Heart right ventricle (tissue), 16 donors: ENCODE data around the gene GATAD2B. TPM values are rescaled to one million over a fixed set of nuclear protein-coding genes. Genes with fewer than 3 reads are reported as not detected.

Experiments
- ATAC-seq, 8 donors: fragments of 200-7000 bp; cut with Tn5 transposase; one replicate each; pipeline ENCODE4 v1.9.1; 2020; ENCODE audit warnings: mild to moderate bottlenecking in 8 of 8, moderate library complexity in 8 of 8, moderate number of reproducible peaks in 1 of 8
- DNase-seq, 2 donors: peaks; one replicate each; pipeline ENCODE4 v3.0.0-alpha.2; 2020
- H3K27ac ChIP-seq, 10 donors: fragments of 200-600 bp; sonication (generic) in 2 of 10; one replicate each; pipeline versions ENCODE4 v1.5.0 to v1.8.0; 2020 to 2022; ENCODE audit warnings: mild to moderate bottlenecking in 3 of 10
- H3K27me3 ChIP-seq, 7 donors: fragments of 200-600 bp; one replicate each; pipeline ENCODE4 v1.8.0; 2021 to 2022; ENCODE audit warnings: mild to moderate bottlenecking in 2 of 7
- H3K36me3 ChIP-seq, 9 donors: fragments of 200-600 bp; sonication (generic) in 1 of 9; one replicate each; pipeline versions ENCODE4 v1.5.0 to v1.8.0; 2020 to 2022; ENCODE audit warnings: mild to moderate bottlenecking in 2 of 9
- H3K4me1 ChIP-seq, 9 donors: fragments of 200-600 bp; sonication (generic) in 1 of 9; one replicate each; pipeline versions ENCODE4 v1.5.0 to v1.8.0; 2020 to 2022; ENCODE audit warnings: mild to moderate bottlenecking in 4 of 9
- H3K4me3 ChIP-seq, 10 donors: fragments of 200-600 bp; sonication (generic) in 2 of 10; one replicate each; pipeline versions ENCODE4 v1.5.0 to v1.8.0; 2020 to 2022; ENCODE audit warnings: mild to moderate bottlenecking in 7 of 10, moderate library complexity in 2 of 10
- H3K9me3 ChIP-seq, 11 donors: fragments of 200-600 bp in 10 of 11; sonication (generic) in 2 of 11; one replicate each; pipeline versions ENCODE4 v1.5.0 to v1.8.0; 2013 to 2022; ENCODE audit warnings: mild to moderate bottlenecking in 2 of 11, control low read depth in 1 of 11, moderate library complexity in 1 of 11
- WGBS, 2 donors: extraction: QIAGEN DNeasy Blood & Tissue Kit; methylation state at CpG; one replicate each; pipeline ENCODE4 v1.1.7; 2013; ENCODE audit warnings: inconsistent platforms in 1 of 2; 5-methylcytosine and 5-hydroxymethylcytosine counted together
- intact Hi-C, 10 donors: fragments of 100-400 bp; cut with DNase I; formaldehyde crosslinking; loops; one replicate each; pipeline versions ENCODE4 v1.11.1 to v1.14.2; 2022
- polyA plus RNA-seq, 2 donors: library from polyadenylated mRNA; stranded (reverse); fragments of 200-250 nt; gene quantifications; one replicate each; pipeline ENCODE4 v1.2.3, GENCODE V29; 2013
- total RNA-seq, 10 donors: library from RNA; stranded (reverse); fragmentation: NEBNext Ultra II Directional in 3 of 10; extraction: Animal tissue kit (Norgen Biotek cat#: 25700) in 3 of 10; gene quantifications; one replicate each; pipeline versions ENCODE4 v1.2.1 to v1.2.4, GENCODE V29; 2021 to 2023
- TF ChIP-seq, protein P1 (sequence below), 9 donors: fragments of 200-600 bp; sonication (generic) in 2 of 9; IDR thresholded peaks; one replicate each; pipeline versions ENCODE4 v1.5.0 to v1.8.0; 2021 to 2022; ENCODE audit warnings: antibody characterized with exemption in 9 of 9, mild to moderate bottlenecking in 5 of 9, moderate library complexity in 1 of 9
- donor health status: Arrhythmogenic right ventricular cardiomyopathy.
- donor health status: ischemic (EF 13 %, LVEDD 7.1; RV severe dilation, severe dysfunction).
- donor health status: healthy with polysubstance abuse.
- donor health status: DM: no; HTN: yes; CAD: no.
- donor health status: DM: no; HTN: no; CAD: no.
- donor health status: ischemic (EF 25% LVEDD 6.9; RV normal size, moderate dysfunction).
- donor health status: ischemic (EF 25% LVEDD 5.7; RV mildly dilated, moderate dysfunction).
- donor health status: healthy.
- donor health status: DM: yes; HTN: yes; CAD: no.
- donor health status: Ischemic cardiomyopathy.
- donor health status: ischemic (EF 35%, LVEDD 5.7; RV mildly dilated, moderate dysfunction).
- donor health status: nonischemic (EF 11% LVEDD 7.7; RV severe dilation, severe dysfunction).
- donor health status: DM: yes; HTN: yes; CAD: no.
- donor health status: PGD.
- donor health status: ischemic (EF 29% LVEDD 5.4; RV normal size, mild dysfunction).
- donor health status: nonischemic (EF 23%, LVEDD 6.1; RV moderate dilation, normal function).

GATAD2B gene
- total and polyA plus RNA-seq, 12 donors: 3.9 to 52.6 (median 41.9) TPM

DNA sequence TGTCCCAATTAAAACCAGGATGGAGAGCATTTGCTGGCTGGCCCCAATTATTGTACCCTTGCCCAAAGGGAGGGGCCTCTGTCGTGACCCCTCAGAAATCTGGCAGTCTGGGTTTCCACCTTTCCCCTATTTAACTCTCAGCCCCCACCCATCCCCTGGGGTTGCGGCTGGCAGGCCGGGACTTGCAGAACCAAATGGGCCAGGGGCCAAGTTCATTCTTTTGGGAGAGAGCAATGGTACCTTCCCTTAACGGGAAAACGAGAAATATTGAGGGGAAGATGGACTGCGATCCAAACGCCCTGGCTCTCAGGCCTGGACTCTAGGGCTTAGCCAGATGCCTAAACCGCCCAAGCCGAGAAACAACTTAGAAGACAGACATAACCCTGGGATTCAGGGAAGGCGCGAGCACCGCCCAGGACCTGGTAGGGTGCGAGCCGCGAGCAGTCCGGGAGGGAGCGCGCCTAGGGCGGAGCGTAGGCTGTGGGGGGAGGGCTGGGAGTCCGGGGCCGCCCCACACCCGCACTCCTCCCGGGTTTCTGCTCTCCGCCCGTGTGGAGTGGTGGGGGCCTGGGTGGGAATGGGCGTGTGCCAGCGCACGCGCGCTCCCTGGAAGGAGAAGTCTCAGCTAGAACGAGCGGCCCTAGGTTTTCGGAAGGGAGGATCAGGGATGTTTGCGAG lies 147.9 kb downstream of the GATAD2B start, which contains the start of gene SLC27A3:
TSS of gene SLC27A3 (plus strand) at position 628 of the 678 bp plus-strand sequence. CDS start 91 bp downstream, outside the sequence.
- DNase-seq: peak; percentile 83
- H3K27me3 ChIP-seq: no peaks in the 10 kb centered on the region
- TF ChIP-seq, protein P1, sequence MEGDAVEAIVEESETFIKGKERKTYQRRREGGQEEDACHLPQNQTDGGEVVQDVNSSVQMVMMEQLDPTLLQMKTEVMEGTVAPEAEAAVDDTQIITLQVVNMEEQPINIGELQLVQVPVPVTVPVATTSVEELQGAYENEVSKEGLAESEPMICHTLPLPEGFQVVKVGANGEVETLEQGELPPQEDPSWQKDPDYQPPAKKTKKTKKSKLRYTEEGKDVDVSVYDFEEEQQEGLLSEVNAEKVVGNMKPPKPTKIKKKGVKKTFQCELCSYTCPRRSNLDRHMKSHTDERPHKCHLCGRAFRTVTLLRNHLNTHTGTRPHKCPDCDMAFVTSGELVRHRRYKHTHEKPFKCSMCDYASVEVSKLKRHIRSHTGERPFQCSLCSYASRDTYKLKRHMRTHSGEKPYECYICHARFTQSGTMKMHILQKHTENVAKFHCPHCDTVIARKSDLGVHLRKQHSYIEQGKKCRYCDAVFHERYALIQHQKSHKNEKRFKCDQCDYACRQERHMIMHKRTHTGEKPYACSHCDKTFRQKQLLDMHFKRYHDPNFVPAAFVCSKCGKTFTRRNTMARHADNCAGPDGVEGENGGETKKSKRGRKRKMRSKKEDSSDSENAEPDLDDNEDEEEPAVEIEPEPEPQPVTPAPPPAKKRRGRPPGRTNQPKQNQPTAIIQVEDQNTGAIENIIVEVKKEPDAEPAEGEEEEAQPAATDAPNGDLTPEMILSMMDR (IDR thresholded peaks at IDR 0.05): no peak
- H3K36me3 ChIP-seq: peaks cover 0 to 54% (median 10%) of the 10 kb centered on the region in 9 donors
- no peaks in the 10 kb centered on the region for H3K9me3 ChIP-seq
- WGBS, 2 donors: 2 to 3% methylated on average over 35 of the region's 35 CpGs
- H3K4me3 ChIP-seq: peak within 1 kb of the TSS; percentile 54 to 94 (median 85)
- intact Hi-C loops: loop anchor here in 7 of 10 donors (2.0 to 5.0 kb wide), 4 partner anchors 20 to 263 kb away; partner anchors contain the start of gene NPR1 (in 6 of the 7)
- H3K4me1 ChIP-seq: peaks cover 27 to 92% (median 75%) of the 10 kb centered on the region in 9 donors
- peak within 1 kb of the TSS; percentile 72 to 92 (median 86) for H3K27ac ChIP-seq
- peak; percentile 76 to 86 (median 82) for ATAC-seq

DNA sequence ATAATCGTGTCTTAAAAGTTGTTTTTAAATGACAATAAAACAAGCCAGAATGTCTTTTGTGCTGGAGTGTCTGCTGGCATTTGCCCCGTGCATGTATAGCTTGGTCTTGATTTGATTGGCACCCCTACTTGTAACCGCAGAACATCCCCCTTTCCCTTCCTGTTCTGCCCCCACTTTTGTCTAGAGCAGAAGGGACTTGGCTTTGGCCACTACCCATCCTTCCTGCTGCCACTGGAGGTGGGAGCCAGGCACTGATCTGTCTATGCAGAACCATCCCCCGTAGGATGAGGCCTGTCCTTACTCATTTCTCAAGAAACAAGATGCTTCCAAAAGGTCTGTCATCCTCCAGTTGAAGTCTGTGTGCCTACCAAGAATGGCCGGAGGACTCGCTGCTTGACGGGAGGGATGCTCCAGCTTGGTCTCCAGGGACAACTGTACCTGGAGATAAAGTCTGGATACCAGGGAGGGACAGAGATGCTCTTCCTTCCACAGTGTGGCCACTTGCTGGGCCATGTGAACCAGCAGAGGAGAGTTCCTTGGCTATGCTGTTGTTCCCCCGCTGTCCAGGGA lies 148.7 kb downstream of the GATAD2B start:
- TF ChIP-seq, protein P1 (IDR thresholded peaks at IDR 0.05): no peak
- no peak for ATAC-seq
- H3K36me3 ChIP-seq: peaks cover 0 to 54% (median 10%) of the 10 kb centered on the region in 9 donors
- no peaks in the 10 kb centered on the region for H3K27me3 ChIP-seq
- peak overlapping the region in 3 of 10 donors; percentile 70 to 86 (median 71) for H3K4me3 ChIP-seq
- no peak for DNase-seq
- H3K27ac ChIP-seq: peak overlapping the region; percentile 72 to 92 (median 86)
- peaks cover 27 to 89% (median 78%) of the 10 kb centered on the region in 9 donors for H3K4me1 ChIP-seq
- H3K9me3 ChIP-seq: no peaks in the 10 kb centered on the region
- intact Hi-C loops: loop anchor here in 7 of 10 donors (2.0 to 5.0 kb wide), 4 partner anchors 19 to 262 kb away; partner anchors contain the start of gene NPR1 (in 6 of the 7)
- 62 to 65% methylated on average over 8 of the region's 8 CpGs for WGBS, 2 donors

DNA sequence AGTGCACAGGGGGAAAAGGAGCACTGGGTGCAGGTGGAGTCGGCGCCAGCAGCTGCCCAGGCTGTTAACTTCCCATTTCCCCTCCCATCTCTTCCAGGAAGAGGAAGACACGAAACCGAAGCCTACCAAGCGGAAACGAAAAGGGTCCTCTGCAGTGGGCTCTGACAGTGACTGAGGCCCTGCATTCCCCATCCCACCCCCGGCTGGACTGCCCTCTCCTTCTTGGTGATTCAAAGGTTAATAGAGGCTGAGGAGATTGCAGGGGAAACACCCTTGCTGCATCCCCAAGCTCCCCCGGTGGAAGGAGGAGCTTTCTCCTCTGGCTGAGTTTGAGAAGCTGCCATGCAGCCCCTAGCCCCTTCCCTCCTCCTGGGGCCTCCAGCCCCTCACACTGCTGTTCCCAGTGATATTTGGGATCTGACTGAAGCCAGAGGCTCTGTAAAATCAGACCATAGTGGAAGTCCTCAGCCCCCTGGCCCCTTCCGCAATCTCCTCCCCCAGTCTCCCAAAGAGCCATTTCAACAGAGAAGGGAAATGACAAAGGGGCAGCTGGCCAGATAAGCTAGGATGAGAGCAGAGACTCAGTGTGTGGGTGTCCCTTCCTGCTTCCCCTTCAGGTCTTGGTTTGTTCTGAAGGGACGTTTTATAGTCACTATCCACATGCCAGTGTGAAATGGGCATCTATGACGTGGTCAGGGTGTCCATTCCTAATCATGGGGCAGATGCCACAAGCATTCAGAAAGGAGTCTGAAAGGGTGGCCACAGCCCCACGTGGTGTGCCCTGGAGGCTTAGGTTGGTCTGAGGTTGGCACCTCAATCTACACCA lies 149.5 kb downstream of the GATAD2B start:
- Histone ChIP-seq H3K36me3 (peaks cover 0 to 55% (median 17%) of the 10 kb centered on the region in 9 donors), H3K4me1 (peaks cover 27 to 97% (median 81%) of the 10 kb centered on the region in 9 donors), H3K4me3 (peak overlapping the region in 2 of 10 donors; percentile 15 to 26), H3K9me3 (no peaks in the 10 kb centered on the region), H3K27me3 (no peaks in the 10 kb centered on the region), H3K27ac (peak overlapping the region; percentile 29 to 92 (median 85))
- peak in 5 of 8 donors; percentile 4 to 36 (median 7) for ATAC-seq
- DNase-seq: no peak
- 54 to 56% methylated on average over 12 of the region's 12 CpGs for WGBS, 2 donors
- intact Hi-C loops: loop anchor here in 8 of 10 donors (2.0 to 5.0 kb wide), 4 partner anchors 76 to 261 kb away; partner anchors contain the start of gene NPR1 (in 7 of the 8)
- TF ChIP-seq, protein P1 (IDR thresholded peaks at IDR 0.05): no peak
